Liver (tissue), 9 donors: Measurements from ENCODE around the gene SIL1. TPM values are rescaled to one million over a fixed set of nuclear protein-coding genes. Genes with fewer than 3 reads are reported as not detected.
A peak's percentile ranks its signal among the peaks of the same experiment; 100 is the strongest.

Source experiments
- DNase-seq: peaks from one replicate; pipeline ENCODE4 v3.0.0-alpha.2; 2017; ENCODE audit warnings: low spot score
- H3K27ac ChIP-seq, 2 donors: one replicate each; pipeline ENCODE4 v1.7.0; 2013; ENCODE audit warnings: inconsistent platforms in 2 of 2, low read length in 2 of 2, control low read depth in 1 of 2, low read depth in 1 of 2, mild to moderate bottlenecking in 1 of 2
- H3K27me3 ChIP-seq, 4 donors: one replicate each; pipeline versions ENCODE4 v1.6.1 to v1.7.0; 2013; ENCODE audit warnings: low read length in 3 of 4, inconsistent platforms in 1 of 4, mild to moderate bottlenecking in 1 of 4, moderate library complexity in 1 of 4; ENCODE audit not compliant: control insufficient read depth in 4 of 4, insufficient read depth in 4 of 4
- H3K36me3 ChIP-seq, 4 donors: one replicate each; pipeline versions ENCODE4 v1.6.1 to v1.7.0; 2013; ENCODE audit warnings: low read length in 3 of 4, mild to moderate bottlenecking in 3 of 4, low read depth in 1 of 4, moderate library complexity in 1 of 4; ENCODE audit not compliant: control insufficient read depth in 4 of 4, insufficient read depth in 3 of 4
- H3K4me1 ChIP-seq, 4 donors: one replicate each; pipeline versions ENCODE4 v1.6.1 to v1.7.0; 2013; ENCODE audit warnings: low read length in 3 of 4, mild to moderate bottlenecking in 3 of 4, moderate library complexity in 1 of 4; ENCODE audit not compliant: control insufficient read depth in 4 of 4, insufficient read depth in 4 of 4
- H3K4me3 ChIP-seq, 3 donors: one replicate each; pipeline versions ENCODE4 v1.6.1 to v1.7.0; 2013; ENCODE audit warnings: low read length in 3 of 3, control low read depth in 1 of 3, low read depth in 1 of 3, mild to moderate bottlenecking in 1 of 3
- H3K9ac ChIP-seq, 2 donors: one replicate each; pipeline ENCODE4 v1.7.0; 2013; ENCODE audit warnings: low read length in 2 of 2, mild to moderate bottlenecking in 2 of 2, moderate library complexity in 2 of 2, control low read depth in 1 of 2, low read depth in 1 of 2
- H3K9me3 ChIP-seq, 4 donors: one replicate each; pipeline versions ENCODE4 v1.6.1 to v1.7.0; 2013; ENCODE audit warnings: low read length in 3 of 4; ENCODE audit not compliant: control insufficient read depth in 4 of 4
- ATF3 ChIP-seq: IDR thresholded peaks from 2 replicates; pipeline ENCODE4 v1.6.1; 2016; ENCODE audit warnings: antibody characterized with exemption
- CTCF ChIP-seq: fragments of 150-350 bp; IDR thresholded peaks from 2 replicates; pipeline ENCODE4 v1.5.1; 2017; ENCODE audit warnings: improper control_type of control experiment, low read depth, low read length; ENCODE audit not compliant: missing input control
- EGR1 ChIP-seq, 2 donors: IDR thresholded peaks; 2 replicates each; pipeline ENCODE4 v1.6.1; 2016 to 2018; ENCODE audit warnings: antibody characterized with exemption in 2 of 2, low read depth in 2 of 2
- FOXA1 ChIP-seq: IDR thresholded peaks from 2 replicates; pipeline ENCODE4 v1.6.1; 2016; ENCODE audit warnings: antibody characterized with exemption
- FOXA2 ChIP-seq: IDR thresholded peaks from 2 replicates; pipeline ENCODE4 v1.6.1; 2016; ENCODE audit warnings: antibody characterized with exemption
- GABPA ChIP-seq, 2 donors: IDR thresholded peaks in 1 of 2; conservative IDR thresholded peaks in 1 of 2; 2 replicates each; pipeline ENCODE4 v1.6.1; 2016; ENCODE audit warnings: antibody characterized with exemption in 2 of 2, mild to moderate bottlenecking in 1 of 2, moderate library complexity in 1 of 2
- HNF4A ChIP-seq, 2 donors: conservative IDR thresholded peaks; 2 replicates each; pipeline ENCODE4 v1.6.1; 2016; ENCODE audit warnings: antibody characterized with exemption in 2 of 2, mild to moderate bottlenecking in 2 of 2
- HNF4G ChIP-seq: IDR thresholded peaks from 2 replicates; pipeline ENCODE4 v1.6.1; 2016; ENCODE audit warnings: antibody characterized with exemption
- JUND ChIP-seq, 2 donors: IDR thresholded peaks; 2 replicates each; pipeline ENCODE4 v1.6.1; 2016; ENCODE audit warnings: antibody characterized with exemption in 2 of 2
- MAX ChIP-seq: IDR thresholded peaks from 2 replicates; pipeline ENCODE4 v1.6.1; 2016; ENCODE audit warnings: antibody characterized with exemption
- NR2F2 ChIP-seq: IDR thresholded peaks from 2 replicates; pipeline ENCODE4 v1.6.1; 2016; ENCODE audit warnings: antibody characterized with exemption
- RAD21 ChIP-seq, 2 donors: IDR thresholded peaks; 2 replicates each; pipeline ENCODE4 v1.6.1; 2016; ENCODE audit warnings: antibody characterized with exemption in 2 of 2, mild to moderate bottlenecking in 2 of 2
- REST ChIP-seq: IDR thresholded peaks from 2 replicates; pipeline ENCODE4 v1.6.1; 2016; ENCODE audit warnings: antibody characterized with exemption, mild to moderate bottlenecking
- RXRA ChIP-seq, 2 donors: IDR thresholded peaks; 2 replicates each; pipeline ENCODE4 v1.6.1; 2017 to 2018; ENCODE audit warnings: antibody characterized with exemption in 2 of 2, mild to moderate bottlenecking in 1 of 2
- SP1 ChIP-seq: IDR thresholded peaks from 2 replicates; pipeline ENCODE4 v1.6.1; 2018; ENCODE audit warnings: antibody characterized with exemption, mild to moderate bottlenecking
- TAF1 ChIP-seq: conservative IDR thresholded peaks from 2 replicates; pipeline ENCODE4 v1.6.1; 2016; ENCODE audit warnings: antibody characterized with exemption, mild to moderate bottlenecking
- YY1 ChIP-seq: IDR thresholded peaks from 2 replicates; pipeline ENCODE4 v1.6.1; 2016; ENCODE audit warnings: antibody characterized with exemption, mild to moderate bottlenecking
- ZBTB33 ChIP-seq: IDR thresholded peaks from 2 replicates; pipeline ENCODE4 v1.6.1; 2016; ENCODE audit warnings: antibody characterized with exemption
- whole genome bisulfite sequencing: extraction: QIAGEN DNeasy Blood & Tissue Kit; methylation state at CpG from one replicate; pipeline ENCODE4 v1.1.7; 2013; 5-methylcytosine and 5-hydroxymethylcytosine counted together
- polyA plus RNA-seq, 2 donors: library from polyadenylated mRNA; stranded (reverse) in 1 of 2; unstranded in 1 of 2; fragments of 200-250 nt in 1 of 2; fragments of >200 nt in 1 of 2; fragmentation: Nextera tagmentation in 1 of 2; extraction: Ambion mirVana in 1 of 2; gene quantifications; one replicate each; pipeline versions ENCODE4 v1.2.1 to v1.2.3, GENCODE V29; 2013 to 2015
- total RNA-seq, 2 donors: library from RNA; depleted of rRNA; stranded (reverse); fragments of >200 nt; gene quantifications; one replicate each; pipeline ENCODE4 v1.2.3, GENCODE V29; 2014
- donor health status: healthy.
- donor health status: healthy.
- donor health status: healthy.
- donor health status: healthy.
- donor health status: healthy.

SIL1 gene
- total and polyA plus RNA-seq, 4 donors: 38.1 to 95.1 (median 76.2) TPM

GRCh38 chr5:139076111-139076510 is 122.1 kb downstream of the SIL1 start:
- Histone ChIP-seq H3K4me1 (peaks cover 0 to 13% (median 10%) of the 10 kb centered on the region in 4 donors), H3K4me3 (no peak overlapping the region), H3K36me3 (no peaks in the 10 kb centered on the region), H3K9ac (no peak overlapping the region), H3K9me3 (no peaks in the 10 kb centered on the region), H3K27me3 (no peaks in the 10 kb centered on the region), H3K27ac (peak overlapping the region; percentile 68 to 85)
- TF ChIP-seq ATF3: no peak
- TF ChIP-seq EGR1 (IDR thresholded peaks at IDR 0.05; ENCODE audit: low read depth in 2 of 2): no peak
- TF ChIP-seq YY1: no peak
- TF ChIP-seq HNF4A (conservative IDR thresholded peaks at IDR 0.05): no peak
- TF ChIP-seq FOXA2: no peak
- TF ChIP-seq MAX: no peak
- no peak for TF ChIP-seq HNF4G
- no peak for TF ChIP-seq FOXA1
- no peak for TF ChIP-seq SP1
- no peak for TF ChIP-seq JUND (IDR thresholded peaks at IDR 0.05)
- no peak for TF ChIP-seq NR2F2
- no peak for TF ChIP-seq GABPA (IDR thresholded peaks at IDR 0.05 in 1 of 2, conservative IDR thresholded peaks at IDR 0.05 in 1 of 2)
- TF ChIP-seq REST: no peak
- TF ChIP-seq TAF1: no peak
- no peak for TF ChIP-seq ZBTB33
- TF ChIP-seq RXRA (IDR thresholded peaks at IDR 0.05): no peak
- TF ChIP-seq RAD21 (IDR thresholded peaks at IDR 0.05): no peak
- TF ChIP-seq CTCF: no peak
- WGBS: 97% methylated on average over 1 of the region's 1 CpG
- no peak for DNase-seq
